B cell (primary cell): ENCODE data around the gene PLAGL2. TPM values are rescaled to one million over a fixed set of nuclear protein-coding genes. Genes with fewer than 3 reads are reported as not detected.

Source experiments
- ATAC-seq: fragments of 200-7000 bp; cut with Tn5 transposase; one replicate; pipeline ENCODE4 v1.10.0; 2021; ENCODE audit warnings: low read depth, mild to moderate bottlenecking, moderate number of reproducible peaks, moderate library complexity
- CTCF ChIA-PET: fragments of 350-600 bp; sonication (Branson Sonifier 250); formaldehyde crosslinking; loops from one replicate; lab custom pipeline; 2021; ENCODE audit warnings: antibody characterized with exemption, inconsistent platforms; lab: Charles Lee
- POLR2A ChIA-PET: fragments of 350-600 bp; sonication (Branson Sonifier 250); formaldehyde crosslinking; loops from one replicate; lab custom pipeline; 2021; ENCODE audit warnings: antibody characterized with exemption; lab: Charles Lee
- DNase-seq: peaks from one replicate; pipeline ENCODE4 v3.0.0; 2013
- H2AFZ ChIP-seq: 2 replicates; pipeline ENCODE4 v1.6.1; 2012; ENCODE audit warnings: mild to moderate bottlenecking, low read depth, low read length; ENCODE audit not compliant: insufficient read depth, poor library complexity, severe bottlenecking
- H3K27ac ChIP-seq, 2 donors: 1 replicate in 1 of 2; 2 replicates in 1 of 2; pipeline ENCODE4 v1.5.1; 2012 to 2013; ENCODE audit warnings: low read length in 2 of 2, mild to moderate bottlenecking in 2 of 2, moderate library complexity in 1 of 2
- H3K27me3 ChIP-seq, 4 experiments: fragments of 200-600 bp in 1 of 4; sonication (generic) in 1 of 4; replicated peaks in 1 of 4; 1 replicate in 2 of 4; 2 replicates in 2 of 4; pipeline versions ENCODE4 v1.6.1 to v1.7.0; 2013 to 2016; ENCODE audit warnings: low read length in 3 of 4, mild to moderate bottlenecking in 2 of 4, mixed read lengths in 1 of 4, moderate library complexity in 1 of 4; ENCODE audit not compliant: insufficient read depth in 4 of 4, control insufficient read depth in 3 of 4; ENCODE audit errors: control extremely low read depth in 1 of 4
- H3K36me3 ChIP-seq, 2 experiments: replicated peaks in 1 of 2; 1 replicate in 1 of 2; 2 replicates in 1 of 2; pipeline versions ENCODE4 v1.6.1 to v1.7.1; 2013; ENCODE audit warnings: low read length in 1 of 2; ENCODE audit not compliant: insufficient read depth in 2 of 2, control insufficient read depth in 1 of 2; ENCODE audit errors: control extremely low read depth in 1 of 2, extremely low read depth in 1 of 2
- H3K4me1 ChIP-seq, 2 donors: fragments of 200-600 bp in 1 of 2; sonication (generic) in 1 of 2; 1 replicate in 1 of 2; 2 replicates in 1 of 2; pipeline versions ENCODE4 v1.5.1 to v1.6.1; 2013 to 2017; ENCODE audit warnings: low read length in 2 of 2; ENCODE audit not compliant: control insufficient read depth in 2 of 2, insufficient read depth in 2 of 2
- H3K4me2 ChIP-seq: replicated peaks from 2 replicates; pipeline ENCODE3; 2012; ENCODE audit warnings: mild to moderate bottlenecking, low read depth, low read length; ENCODE audit not compliant: poor library complexity, severe bottlenecking
- H3K4me3 ChIP-seq, 5 experiments: fragments of 200-600 bp in 1 of 5; sonication (generic) in 1 of 5; 1 replicate in 3 of 5; 2 replicates in 2 of 5; pipeline versions ENCODE4 v1.5.1 to v1.7.0; 2011 to 2016; ENCODE audit warnings: low read length in 4 of 5, mild to moderate bottlenecking in 4 of 5, low read depth in 2 of 5, control low read depth in 1 of 5, moderate library complexity in 1 of 5; ENCODE audit not compliant: insufficient read depth in 1 of 5; ENCODE audit errors: control extremely low read depth in 1 of 5, extremely low read depth in 1 of 5
- H3K79me2 ChIP-seq: fragments of 200-600 bp; sonication (generic); one replicate; pipeline ENCODE4 v1.6.0; 2016; ENCODE audit warnings: low read length; ENCODE audit not compliant: control insufficient read depth, insufficient read depth
- H3K9ac ChIP-seq: fragments of 200-600 bp; sonication (generic); 2 replicates; pipeline ENCODE4 v1.6.1; 2017; ENCODE audit warnings: mild to moderate bottlenecking, low read length, moderate library complexity
- H3K9me3 ChIP-seq, 3 donors: one replicate each; pipeline versions ENCODE4 v1.6.1 to v1.7.1; 2013; ENCODE audit warnings: low read length in 2 of 3; ENCODE audit not compliant: control insufficient read depth in 2 of 3, insufficient read depth in 1 of 3; ENCODE audit errors: control extremely low read depth in 1 of 3
- H4K20me1 ChIP-seq: 2 replicates; pipeline ENCODE4 v1.6.0; 2012; ENCODE audit warnings: mild to moderate bottlenecking, low read length; ENCODE audit not compliant: insufficient read depth, control insufficient read depth, poor library complexity, severe bottlenecking
- H3K27ac Mint-ChIP-seq: one replicate; pipeline ENCODE4 v1.8.0; 2021; ENCODE audit warnings: mixed read lengths
- H3K27me3 Mint-ChIP-seq: one replicate; pipeline ENCODE4 v1.8.0; 2021; ENCODE audit warnings: mixed read lengths
- H3K4me1 Mint-ChIP-seq: one replicate; pipeline ENCODE4 v1.8.0; 2021; ENCODE audit warnings: mixed read lengths
- H3K4me3 Mint-ChIP-seq: one replicate; pipeline ENCODE4 v1.8.0; 2021; ENCODE audit warnings: mixed read lengths
- H3K9me3 Mint-ChIP-seq: one replicate; pipeline ENCODE4 v1.8.0; 2022; ENCODE audit warnings: mixed read lengths; ENCODE audit not compliant: insufficient read depth
- CTCF ChIP-seq: fragments of 200-600 bp; IDR thresholded peaks from one replicate; pipeline ENCODE4 v1.8.0; 2022; ENCODE audit warnings: antibody characterized with exemption, mild to moderate bottlenecking
- EZH2 ChIP-seq: IDR thresholded peaks from 2 replicates; pipeline ENCODE4 v1.6.1; 2012; ENCODE audit warnings: borderline replicate concordance, low read depth, mild to moderate bottlenecking, moderate library complexity, low read length; ENCODE audit not compliant: insufficient read depth, poor library complexity, severe bottlenecking
- WGBS: methylation state at CpG from one replicate; pipeline ENCODE4 v1.1.5; 2013; ENCODE audit warnings: missing lambda C conversion rate; ENCODE audit not compliant: insufficient coverage; 5-methylcytosine and 5-hydroxymethylcytosine counted together
- intact Hi-C: fragments of 100-400 bp; cut with micrococcal nuclease; formaldehyde crosslinking; loops from one replicate; pipeline ENCODE4 v1.10.0; 2022
- polyA plus RNA-seq: library from polyadenylated mRNA; depleted of rRNA; stranded (reverse); fragments of >200 nt; gene quantifications from 2 replicates; pipeline ENCODE4 v1.2.3, GENCODE V29; 2012
- total RNA-seq, 2 donors: library from RNA; stranded (reverse); fragments of 120-200 nt in 1 of 2; gene quantifications; 1 replicate in 1 of 2; 2 replicates in 1 of 2; pipeline versions ENCODE4 v1.2.3 to v1.2.4, GENCODE V29; 2013 to 2022

PLAGL2 gene
- total and polyA plus RNA-seq, 2 donors (not counting 1 experiment from before 2014, with no cell fraction given): 4.4 to 18.4 TPM

- WGBS: 93% methylated on average over 3 of the region's 6 CpGs
- Histone ChIP-seq H3K4me2 (no peak overlapping the region), H3K36me3 (peaks cover 6 to 53% of the 10 kb centered on the region in 2 experiments), H3K9me3 (no peaks in the 10 kb centered on the region), H3K79me2 (no peaks in the 10 kb centered on the region), H3K9ac (no peak overlapping the region), H4K20me1 (no peaks in the 10 kb centered on the region), H3K27ac (no peak overlapping the region), H2AFZ (no peak overlapping the region), H3K4me3 (no peak overlapping the region), H3K27me3 (no peaks in the 10 kb centered on the region), H3K4me1 (no peaks in the 10 kb centered on the region)
- H3K4me1 Mint-ChIP-seq: peaks cover 2% of the 10 kb centered on the region
- H3K9me3 Mint-ChIP-seq: no peaks in the 10 kb centered on the region
- POLR2A ChIA-PET: no interaction called here
- H3K27me3 Mint-ChIP-seq: no peaks in the 10 kb centered on the region
- CTCF ChIA-PET: no interaction called here
- ATAC-seq (no peak), DNase-seq (no peak)
- no peak for TF ChIP-seq CTCF
- TF ChIP-seq EZH2: no peak
- intact Hi-C loops: no loop called here
- H3K4me3 Mint-ChIP-seq: no peak overlapping the region
- H3K27ac Mint-ChIP-seq: no peak overlapping the region
Measured at GRCh38 chr20:32152421-32153155, 55.0 kb downstream of the PLAGL2 start.

GRCh38 chr20:32150291-32150848 is 57.2 kb downstream of the PLAGL2 start:
- ChIA-PET CTCF (no interaction called here), POLR2A (no interaction called here)
- Histone ChIP-seq H3K4me2 (no peak overlapping the region), H2AFZ (no peak overlapping the region), H3K9ac (no peak overlapping the region), H3K36me3 (peaks cover 9 to 59% of the 10 kb centered on the region in 2 experiments), H3K4me3 (no peak overlapping the region), H3K4me1 (no peaks in the 10 kb centered on the region), H3K27me3 (no peaks in the 10 kb centered on the region), H3K27ac (no peak overlapping the region), H4K20me1 (no peaks in the 10 kb centered on the region), H3K9me3 (no peaks in the 10 kb centered on the region), H3K79me2 (no peaks in the 10 kb centered on the region)
- TF ChIP-seq EZH2 (no peak), CTCF (no peak)
- DNase-seq (no peak), ATAC-seq (no peak)
- peaks cover 2% of the 10 kb centered on the region for H3K4me1 Mint-ChIP-seq
- intact Hi-C loops: no loop called here
- H3K4me3 Mint-ChIP-seq: no peak overlapping the region
- WGBS: 100% methylated on average over 5 of the region's 10 CpGs
- no peaks in the 10 kb centered on the region for H3K9me3 Mint-ChIP-seq
- H3K27me3 Mint-ChIP-seq: no peaks in the 10 kb centered on the region
- H3K27ac Mint-ChIP-seq: no peak overlapping the region
